SK-N-SH (cell line): ENCODE measurements around the gene LEPROT. TPM values are rescaled to one million over a fixed set of nuclear protein-coding genes. Genes with fewer than 3 reads are reported as not detected.

Experiments
- CTCF ChIA-PET: fragments of 300-600, 350-600 bp; formaldehyde crosslinking; extraction: SDS; loops from one replicate; lab custom pipeline; 2021; lab: Yijun Ruan, JAX
- POLR2A ChIA-PET: fragments of 350-600 bp; sonication (Branson Sonifier 250); formaldehyde crosslinking; extraction: SDS; loops from one replicate; lab custom pipeline; 2020; ENCODE audit warnings: antibody characterized with exemption, inconsistent platforms; lab: Yijun Ruan, JAX
- DNase-seq: peaks from one replicate; pipeline ENCODE4 v3.0.0; 2012
- H2AFZ ChIP-seq: fragments of 200-600 bp; sonication (generic); 2 replicates; pipeline ENCODE4 v1.8.1; 2016; ENCODE audit warnings: antibody characterized with exemption, mild to moderate bottlenecking, low read depth
- H3F3A ChIP-seq: fragments of 200-600 bp; sonication (generic); replicated peaks from 2 replicates; pipeline ENCODE3; 2016; ENCODE audit warnings: antibody characterized with exemption, mild to moderate bottlenecking; ENCODE audit not compliant: insufficient read depth
- H3K27ac ChIP-seq, 2 experiments: fragments of 200-500 bp in 1 of 2; fragments of 200-600 bp in 1 of 2; sonication (Bioruptor generic) in 1 of 2; sonication (generic), shearing (Covaris generic) in 1 of 2; 2 replicates each; pipeline versions ENCODE4 v1.5.1 to v1.6.1; 2014 to 2016; ENCODE audit warnings: low read depth in 2 of 2, inconsistent platforms in 1 of 2, low read length in 1 of 2, mild to moderate bottlenecking in 1 of 2, mixed read lengths in 1 of 2
- H3K27me3 ChIP-seq: fragments of 200-600 bp; sonication (generic), shearing (Covaris generic); 2 replicates; pipeline ENCODE4 v1.6.1; 2016; ENCODE audit warnings: mixed run types; ENCODE audit not compliant: insufficient read depth
- H3K36me3 ChIP-seq, 2 experiments: fragments of 200-500 bp in 1 of 2; fragments of 200-600 bp in 1 of 2; sonication (Bioruptor generic) in 1 of 2; sonication (generic) in 1 of 2; replicated peaks in 1 of 2; 2 replicates each; pipeline versions ENCODE3 to v1.5.1; 2014 to 2016; ENCODE audit warnings: low read length in 1 of 2, mild to moderate bottlenecking in 1 of 2; ENCODE audit not compliant: insufficient read depth in 2 of 2, control insufficient read depth in 1 of 2
- H3K4me1 ChIP-seq, 2 experiments: fragments of 200-500 bp in 1 of 2; fragments of 200-600 bp in 1 of 2; sonication (Bioruptor generic) in 1 of 2; sonication (generic), shearing (Covaris generic) in 1 of 2; 2 replicates each; pipeline versions ENCODE4 v1.5.1 to v1.6.1; 2014 to 2016; ENCODE audit warnings: low read depth in 1 of 2, low read length in 1 of 2, mixed run types in 1 of 2; ENCODE audit not compliant: insufficient read depth in 2 of 2, control insufficient read depth in 1 of 2
- H3K4me2 ChIP-seq: fragments of 200-600 bp; sonication (generic), shearing (Covaris generic); 2 replicates; pipeline ENCODE4 v1.6.1; 2017; ENCODE audit warnings: mixed run types
- H3K4me3 ChIP-seq, 2 experiments: fragments of 200-500 bp in 1 of 2; fragments of 200-600 bp in 1 of 2; sonication (Bioruptor generic) in 1 of 2; sonication (generic), shearing (Covaris generic) in 1 of 2; 2 replicates each; pipeline versions ENCODE4 v1.5.1 to v1.8.1; 2014 to 2016; ENCODE audit warnings: low read depth in 2 of 2, inconsistent platforms in 1 of 2, low read length in 1 of 2, mild to moderate bottlenecking in 1 of 2, mixed read lengths in 1 of 2, moderate library complexity in 1 of 2
- H3K79me2 ChIP-seq: fragments of 200-600 bp; sonication (generic); 2 replicates; pipeline ENCODE4 v1.8.1; 2017; ENCODE audit warnings: mild to moderate bottlenecking; ENCODE audit not compliant: insufficient read depth
- H3K9ac ChIP-seq: fragments of 200-600 bp; sonication (generic); 2 replicates; pipeline ENCODE4 v1.6.1; 2017; ENCODE audit warnings: mixed run types
- H3K9me2 ChIP-seq: fragments of 200-600 bp; sonication (generic); 2 replicates; pipeline ENCODE4 v1.6.1; 2017; ENCODE audit warnings: mixed run types
- H3K9me3 ChIP-seq: fragments of 200-600 bp; sonication (generic); 2 replicates; pipeline ENCODE4 v1.6.1; 2017; ENCODE audit warnings: mixed run types, mild to moderate bottlenecking, moderate library complexity
- H4K20me1 ChIP-seq: fragments of 200-600 bp; sonication (generic); 2 replicates; pipeline ENCODE4 v1.6.1; 2017; ENCODE audit warnings: mild to moderate bottlenecking, mixed run types; ENCODE audit not compliant: insufficient read depth
- CTCF ChIP-seq: fragments of 200-600 bp; sonication (generic); IDR thresholded peaks from 2 replicates; pipeline ENCODE4 v1.6.1; 2017; ENCODE audit warnings: antibody characterized with exemption, mild to moderate bottlenecking, moderate library complexity
- EP300 ChIP-seq, 2 experiments: IDR thresholded peaks; 2 replicates each; pipeline versions ENCODE4 v1.4.0 to v1.6.1; 2012; ENCODE audit warnings: borderline replicate concordance in 1 of 2, low read depth in 1 of 2, low read length in 1 of 2
- FOSL2 ChIP-seq: IDR thresholded peaks from 2 replicates; pipeline ENCODE4 v1.4.0; 2012; ENCODE audit warnings: low read depth, mild to moderate bottlenecking, moderate library complexity, borderline replicate concordance
- FOXJ3 ChIP-seq: sonication (generic); formaldehyde crosslinking; IDR thresholded peaks from 2 replicates; pipeline ENCODE4 v1.5.1; 2020; ENCODE audit warnings: mild to moderate bottlenecking, missing genetic modification reagents
- FOXM1 ChIP-seq: IDR thresholded peaks from 2 replicates; pipeline ENCODE4 v1.4.0; 2012; ENCODE audit warnings: low read depth, mild to moderate bottlenecking
- GATA2 ChIP-seq: sonication (generic); formaldehyde crosslinking; IDR thresholded peaks from 2 replicates; pipeline ENCODE4 v1.5.0; 2020; ENCODE audit warnings: mild to moderate bottlenecking, missing genetic modification reagents
- NFIC ChIP-seq: IDR thresholded peaks from 2 replicates; pipeline ENCODE4 v1.4.0; 2012; ENCODE audit warnings: borderline replicate concordance
- REST ChIP-seq: IDR thresholded peaks from 2 replicates; pipeline ENCODE4 v1.6.1; 2012; ENCODE audit warnings: mild to moderate bottlenecking, low read depth, low read length, moderate library complexity
- RXRA ChIP-seq: IDR thresholded peaks from 2 replicates; pipeline ENCODE4 v1.4.0; 2012; ENCODE audit warnings: low read depth, mild to moderate bottlenecking, borderline replicate concordance
- SIN3A ChIP-seq: IDR thresholded peaks from 2 replicates; pipeline ENCODE4 v1.6.1; 2012; ENCODE audit warnings: low read depth, mild to moderate bottlenecking, low read length, moderate library complexity, borderline replicate concordance
- TAF1 ChIP-seq: IDR thresholded peaks from 2 replicates; pipeline ENCODE4 v1.6.1; 2012; ENCODE audit warnings: low read depth, mild to moderate bottlenecking, low read length, moderate library complexity, borderline replicate concordance
- TCF12 ChIP-seq: IDR thresholded peaks from 2 replicates; pipeline ENCODE4 v1.4.0; 2012
- USF2 ChIP-seq: fragments of 150-350 bp; IDR thresholded peaks from 2 replicates; pipeline ENCODE4 v1.6.1; 2017; ENCODE audit warnings: antibody characterized with exemption, low read length, low read depth, borderline replicate concordance
- YY1 ChIP-seq: IDR thresholded peaks from 2 replicates; pipeline ENCODE4 v1.4.0; 2012; ENCODE audit warnings: low read depth, mild to moderate bottlenecking
- WGBS: methylation state at CpG from one replicate; pipeline ENCODE4 v1.1.6; 2017; ENCODE audit warnings: low lambda C conversion rate; 5-methylcytosine and 5-hydroxymethylcytosine counted together
- polyA plus RNA-seq, 3 experiments: library from polyadenylated mRNA; depleted of rRNA; stranded (reverse); fragments of >200 nt; gene quantifications; 2 replicates each; pipeline ENCODE4 v1.2.3, GENCODE V29; 2012

Gene LEPROT
- polyA plus RNA-seq, 1 of the 3 experiments (the other 2 are of a cell fraction): 38.9 TPM

GRCh38 chr1:65414538-65414937, 5.9 kb upstream of the LEPROT start (continued):
- TF ChIP-seq REST: no peak
- no peak for TF ChIP-seq FOSL2

GRCh38 chr1:65416767-65417166, 3.7 kb upstream of the LEPROT start:
- H3K27me3 ChIP-seq: no peaks in the 10 kb centered on the region
- TF ChIP-seq TAF1: no peak
- no peak for TF ChIP-seq YY1
- TF ChIP-seq SIN3A: no peak
- TF ChIP-seq EP300 (IDR thresholded peaks at IDR 0.05; ENCODE audit: borderline replicate concordance in 1 of 2, low read depth in 1 of 2, low read length in 1 of 2): no peak
- no peaks in the 10 kb centered on the region for H4K20me1 ChIP-seq
- CTCF ChIA-PET: interaction anchor here (1.0 to 1.4 kb wide), 4 partner anchors 14 to 271 kb away, joined by 3 to 5 read pairs (median 4); no protein-coding TSS in a partner anchor
- H3K9me3 ChIP-seq: no peaks in the 10 kb centered on the region
- no peaks in the 10 kb centered on the region for H3K9me2 ChIP-seq
- peaks cover 10% of the 10 kb centered on the region; the same call in 1 of the 2 replicates for H3K79me2 ChIP-seq
- no peak overlapping the region for H2AFZ ChIP-seq
- peaks cover 0 to 4% of the 10 kb centered on the region in 2 experiments for H3K36me3 ChIP-seq
- no peak overlapping the region for H3K9ac ChIP-seq
- no peak overlapping the region for H3K4me2 ChIP-seq
- H3K27ac ChIP-seq: no peak overlapping the region
- H3F3A ChIP-seq: peaks cover 14% of the 10 kb centered on the region
- 96% methylated on average over 1 of the region's 1 CpG for WGBS
- DNase-seq: no peak
- peaks cover 0 to 4% of the 10 kb centered on the region in 2 experiments; a peak in 2 of 4 replicates for H3K4me1 ChIP-seq
- POLR2A ChIA-PET: no interaction called here
- H3K4me3 ChIP-seq: no peak overlapping the region

- WGBS: 88% methylated on average over 2 of the region's 2 CpGs
- H3K4me3 ChIP-seq: no peak overlapping the region
- H3K36me3 ChIP-seq: peaks cover 0 to 4% of the 10 kb centered on the region in 2 experiments
- H3F3A ChIP-seq: peaks cover 15% of the 10 kb centered on the region
- no peaks in the 10 kb centered on the region for H4K20me1 ChIP-seq
- no peaks in the 10 kb centered on the region for H3K9me3 ChIP-seq
- ChIA-PET POLR2A (no interaction called here), CTCF (interaction anchor here (1.3 to 1.4 kb wide), 2 partner anchors 56 to 270 kb away, joined by 3 to 4 read pairs; no protein-coding TSS in a partner anchor)
- H3K27me3 ChIP-seq: no peaks in the 10 kb centered on the region
- peaks cover 6 to 13% of the 10 kb centered on the region in 2 experiments; a peak in 3 of 4 replicates for H3K4me1 ChIP-seq
- H3K4me2 ChIP-seq: no peak overlapping the region
- peaks cover 19% of the 10 kb centered on the region for H3K79me2 ChIP-seq
- no peak overlapping the region for H2AFZ ChIP-seq
- DNase-seq: no peak
- no peak overlapping the region for H3K27ac ChIP-seq
- no peak overlapping the region for H3K9ac ChIP-seq
- H3K9me2 ChIP-seq: no peaks in the 10 kb centered on the region
- TF ChIP-seq USF2: no peak
- TF ChIP-seq TCF12: no peak
- no peak for TF ChIP-seq NFIC
- TF ChIP-seq FOXJ3 (CRISPR knock-in tag): no peak
- TF ChIP-seq FOXM1: no peak
- TF ChIP-seq GATA2 (CRISPR knock-in tag): no peak
- TF ChIP-seq CTCF: no peak
- no peak for TF ChIP-seq REST
- TF ChIP-seq RXRA: no peak
Observed at GRCh38 chr1:65417729-65418128, 2.7 kb upstream of the LEPROT start.
